ENCODE data around the gene METRN.

- TF ChIP-seq CTCF (optimal IDR thresholded peaks at IDR 0.05 in 1 of 3, IDR thresholded peaks at IDR 0.05 in 1 of 3, conservative IDR thresholded peaks at IDR 0.05 in 1 of 3; ENCODE audit: extremely low read depth in 1 of 3, insufficient read depth in 2 of 3, low read length in 3 of 3) (no peak), EZH2 (IDR thresholded peaks at IDR 0.05; ENCODE audit: low read length) (no peak)
Observed at GRCh38 chr16:726188-726437, 11.2 kb downstream of the METRN start.
